ENCODE results near the gene SUPT4H1.

- no peak for TF ChIP-seq POLR2A (IDR thresholded peaks at IDR 0.05)
- no peak for TF ChIP-seq CTCF (IDR thresholded peaks at IDR 0.05)
- no peak for TF ChIP-seq EP300 (IDR thresholded peaks at IDR 0.05)
These were observed 8.9 kb downstream of the SUPT4H1 start for GRCh38 chr17:58343131-58343530.
